OCI-LY1 (cell line): ENCODE results near the gene ZNF665.

Experiments used
- H2AFZ ChIP-seq: fragments of 200-600 bp; sonication (generic), shearing (Covaris generic); 2 replicates; pipeline ENCODE4 v1.6.0; 2014; ENCODE audit warnings: antibody characterized with exemption, mild to moderate bottlenecking, low read length
- H3F3A ChIP-seq: fragments of 200-600 bp; sonication (generic), shearing (Covaris generic); 2 replicates; pipeline ENCODE4 v1.6.0; 2014; ENCODE audit warnings: mild to moderate bottlenecking, antibody characterized with exemption, low read length, moderate library complexity; ENCODE audit not compliant: insufficient read depth
- H3K27ac ChIP-seq: fragments of 200-600 bp; sonication (generic); 2 replicates; pipeline ENCODE4 v1.5.1; 2014; ENCODE audit warnings: low read length, mixed run types, mild to moderate bottlenecking, low read depth; ENCODE audit not compliant: poor library complexity, severe bottlenecking
- H3K27me3 ChIP-seq: fragments of 200-600 bp; sonication (generic); 2 replicates; pipeline ENCODE4 v1.6.0; 2014; ENCODE audit warnings: antibody characterized with exemption, mild to moderate bottlenecking, low read length, moderate library complexity; ENCODE audit not compliant: insufficient read depth
- H3K36me3 ChIP-seq: fragments of 200-600 bp; sonication (generic); 2 replicates; pipeline ENCODE4 v1.6.1; 2014; ENCODE audit warnings: mild to moderate bottlenecking, antibody characterized with exemption, low read length, moderate library complexity, mixed read lengths; ENCODE audit not compliant: insufficient read depth
- H3K4me1 ChIP-seq: fragments of 200-600 bp; sonication (generic); 2 replicates; pipeline ENCODE4 v1.5.1; 2014; ENCODE audit warnings: mild to moderate bottlenecking, low read length, moderate library complexity; ENCODE audit not compliant: insufficient read depth, severe bottlenecking
- H3K4me2 ChIP-seq: fragments of 200-600 bp; sonication (generic), shearing (Covaris generic); 2 replicates; pipeline ENCODE4 v1.6.1; 2014; ENCODE audit warnings: low read length
- H3K4me3 ChIP-seq: fragments of 200-600 bp; sonication (generic); 2 replicates; pipeline ENCODE4 v1.5.1; 2014; ENCODE audit warnings: low read length, low read depth, mild to moderate bottlenecking, mixed read lengths; ENCODE audit not compliant: poor library complexity, severe bottlenecking
- H3K79me2 ChIP-seq: fragments of 200-600 bp; shearing (Covaris generic); 2 replicates; pipeline ENCODE4 v1.6.1; 2016; ENCODE audit warnings: mixed run types, low read length, mixed read lengths; ENCODE audit not compliant: insufficient read depth
- H3K9ac ChIP-seq: fragments of 200-600 bp; sonication (generic), shearing (Covaris generic); 2 replicates; pipeline ENCODE4 v1.6.1; 2014; ENCODE audit warnings: mild to moderate bottlenecking, low read length, mixed read lengths
- H3K9me2 ChIP-seq: fragments of 200-600 bp; sonication (generic), shearing (Covaris generic); 2 replicates; pipeline ENCODE4 v1.6.1; 2014; ENCODE audit warnings: low read depth, mild to moderate bottlenecking, low read length, mixed read lengths
- H3K9me3 ChIP-seq: fragments of 200-600 bp; shearing (Covaris generic); 2 replicates; pipeline ENCODE4 v1.6.1; 2014; ENCODE audit warnings: low read length, mixed read lengths
- H4K20me1 ChIP-seq: fragments of 200-600 bp; sonication (generic), shearing (Covaris generic); 2 replicates; pipeline ENCODE4 v1.6.0; 2016; ENCODE audit warnings: mild to moderate bottlenecking, low read length; ENCODE audit not compliant: insufficient read depth
- CTCF ChIP-seq: fragments of 200-600 bp; sonication (generic), shearing (Covaris generic); IDR thresholded peaks from 2 replicates; pipeline ENCODE4 v1.5.1; 2017; ENCODE audit warnings: mild to moderate bottlenecking, antibody characterized with exemption, low read length, moderate library complexity, mixed read lengths
- EZH2 ChIP-seq: fragments of 200-600 bp; sonication (generic), shearing (Covaris generic); IDR thresholded peaks from 2 replicates; pipeline ENCODE4 v1.8.0; 2017; ENCODE audit warnings: borderline replicate concordance, mixed run types, mild to moderate bottlenecking, antibody characterized with exemption, low read length, moderate library complexity, mixed read lengths

Gene ZNF665

GRCh38 chr19:53160350-53160749, 32.8 kb downstream of the ZNF665 start:
- no peaks in the 10 kb centered on the region for H3K79me2 ChIP-seq
- no peaks in the 10 kb centered on the region for H3K36me3 ChIP-seq
- H3K27me3 ChIP-seq, result no peaks in the 10 kb centered on the region
- no peaks in the 10 kb centered on the region for H3F3A ChIP-seq
- no peaks in the 10 kb centered on the region for H3K9me2 ChIP-seq
- no peaks in the 10 kb centered on the region for H4K20me1 ChIP-seq
- H3K9me3 ChIP-seq, result peaks cover 16% of the 10 kb centered on the region
- H3K9ac ChIP-seq, result no peak overlapping the region
- no peak overlapping the region for H2AFZ ChIP-seq
- TF ChIP-seq CTCF, result no peak
- TF ChIP-seq EZH2, result no peak
- no peaks in the 10 kb centered on the region for H3K4me1 ChIP-seq
- no peak overlapping the region for H3K4me2 ChIP-seq
- H3K27ac ChIP-seq, result no peak overlapping the region
- no peak overlapping the region for H3K4me3 ChIP-seq

DNA sequence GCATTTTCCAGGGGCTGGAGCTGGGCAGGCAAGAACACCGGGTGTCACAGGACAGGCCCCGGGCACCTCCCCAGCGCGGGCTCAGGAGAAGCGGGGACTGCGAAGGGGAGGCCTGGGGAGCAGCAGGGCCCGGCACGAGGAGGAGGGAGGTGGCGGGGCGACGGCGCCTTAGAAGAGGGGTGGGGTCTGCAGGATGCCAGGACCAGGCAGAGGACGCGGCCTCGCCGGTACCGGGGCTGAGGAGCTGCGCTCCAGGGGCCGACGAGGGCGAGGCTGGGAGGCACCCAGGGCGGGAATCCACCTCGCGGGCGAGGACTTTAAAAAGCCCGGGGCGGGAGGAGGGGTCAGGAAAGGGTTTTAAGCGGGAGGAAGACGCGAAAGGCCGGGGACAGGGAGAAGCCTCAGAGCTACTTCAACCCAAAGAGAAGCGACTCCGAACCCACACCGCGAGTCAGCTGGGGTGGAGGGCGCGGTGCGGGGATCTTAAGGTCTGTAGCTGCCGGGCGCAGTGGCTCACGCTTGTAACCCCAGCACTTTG, 35.0 kb downstream of the ZNF665 start:
- H3K4me3 ChIP-seq, result no peak overlapping the region
- no peaks in the 10 kb centered on the region for H3K36me3 ChIP-seq
- no peaks in the 10 kb centered on the region for H3F3A ChIP-seq
- no peak overlapping the region for H3K9ac ChIP-seq
- H3K27ac ChIP-seq, result no peak overlapping the region
- no peaks in the 10 kb centered on the region for H3K4me1 ChIP-seq
- no peaks in the 10 kb centered on the region; the same call in 1 of the 2 replicates for H3K9me3 ChIP-seq
- no peaks in the 10 kb centered on the region for H3K27me3 ChIP-seq
- no peaks in the 10 kb centered on the region for H4K20me1 ChIP-seq
- TF ChIP-seq CTCF (no peak), EZH2 (no peak)
- H3K4me2 ChIP-seq, result no peak overlapping the region
- no peak overlapping the region for H2AFZ ChIP-seq
- H3K9me2 ChIP-seq, result no peaks in the 10 kb centered on the region
- no peaks in the 10 kb centered on the region for H3K79me2 ChIP-seq

- TF ChIP-seq EZH2 (no peak), CTCF (no peak)
- Histone ChIP-seq H3K9me3 (no peaks in the 10 kb centered on the region; the same call in 1 of the 2 replicates), H3K27ac (no peak overlapping the region), H3K4me1 (no peaks in the 10 kb centered on the region), H3K27me3 (no peaks in the 10 kb centered on the region), H3K9ac (no peak overlapping the region), H3K4me3 (no peak overlapping the region), H3K4me2 (no peak overlapping the region), H3K9me2 (no peaks in the 10 kb centered on the region), H3K79me2 (no peaks in the 10 kb centered on the region), H2AFZ (no peak overlapping the region), H4K20me1 (no peaks in the 10 kb centered on the region), H3K36me3 (no peaks in the 10 kb centered on the region), H3F3A (no peaks in the 10 kb centered on the region)
Observed at GRCh38 chr19:53157626-53158025, 35.5 kb downstream of the ZNF665 start.
